BE2C (cell line): ENCODE measurements around the gene GAN.

Source experiments
- DNase-seq: peaks from one replicate; pipeline ENCODE4 v3.0.0-alpha.2; 2020
- H3K27me3 ChIP-seq: fragments of 250-450 bp; sonication (Bioruptor Pico); 2 replicates; pipeline ENCODE4 v1.5.1; 2020; ENCODE audit warnings: mild to moderate bottlenecking
- H3K36me3 ChIP-seq: fragments of 250-450 bp; sonication (Bioruptor Pico); 2 replicates; pipeline ENCODE4 v1.5.1; 2020; ENCODE audit warnings: mild to moderate bottlenecking
- H3K4me1 ChIP-seq: fragments of 250-450 bp; sonication (Bioruptor Pico); 2 replicates; pipeline ENCODE4 v1.5.1; 2020
- H3K4me3 ChIP-seq: 2 replicates; pipeline ENCODE4 v1.5.1; 2011; ENCODE audit warnings: low read depth, low read length
- H3K9me3 ChIP-seq: fragments of 250-450 bp; sonication (Bioruptor Pico); 2 replicates; pipeline ENCODE4 v1.5.1; 2020
- TF ChIP-seq, protein P1 (sequence below): IDR thresholded peaks from 2 replicates; pipeline ENCODE4 v1.5.1; 2012; ENCODE audit warnings: mild to moderate bottlenecking, low read depth, low read length

Gene GAN

DNA sequence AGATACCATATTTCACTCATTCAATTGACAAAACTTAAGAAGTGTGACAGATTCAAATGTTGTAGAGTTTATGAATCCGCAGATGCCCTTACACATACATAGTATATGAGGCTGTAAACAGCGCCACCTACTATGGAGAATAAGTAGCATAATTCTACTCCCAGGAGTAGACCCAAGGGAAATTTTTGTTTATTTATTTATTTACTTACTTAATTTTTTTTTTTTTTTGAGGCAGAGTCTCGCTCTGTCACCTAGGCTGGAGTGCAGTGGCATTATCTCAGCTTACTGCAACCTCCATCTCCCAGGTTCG, 35.5 kb downstream of the GAN start:
- no peaks in the 10 kb centered on the region for H3K9me3 ChIP-seq

DNA sequence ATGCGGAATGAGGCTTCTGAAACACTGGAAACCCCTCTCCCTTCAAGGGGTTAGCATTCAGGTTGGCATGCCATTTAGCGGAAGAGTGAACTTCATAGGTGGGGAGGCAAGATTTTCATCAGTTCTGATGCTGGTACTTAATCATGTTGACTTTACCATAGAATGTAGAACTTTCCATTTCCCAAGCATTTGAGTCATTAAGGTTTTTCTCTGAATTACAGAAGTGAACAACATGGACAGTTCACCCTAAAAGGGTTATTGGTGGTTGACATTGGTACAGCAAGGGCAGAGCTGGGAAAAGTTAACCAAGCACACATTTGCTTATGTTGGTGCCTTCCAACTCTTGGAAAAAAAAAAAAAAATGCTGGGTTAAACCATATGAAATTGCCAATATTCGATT, 39.1 kb downstream of the GAN start:
- Histone ChIP-seq H3K9me3 (no peaks in the 10 kb centered on the region), H3K27me3 (no peaks in the 10 kb centered on the region), H3K4me3 (no peak overlapping the region), H3K36me3 (peaks cover 13% of the 10 kb centered on the region), H3K4me1 (no peaks in the 10 kb centered on the region)
- TF ChIP-seq, protein P1, sequence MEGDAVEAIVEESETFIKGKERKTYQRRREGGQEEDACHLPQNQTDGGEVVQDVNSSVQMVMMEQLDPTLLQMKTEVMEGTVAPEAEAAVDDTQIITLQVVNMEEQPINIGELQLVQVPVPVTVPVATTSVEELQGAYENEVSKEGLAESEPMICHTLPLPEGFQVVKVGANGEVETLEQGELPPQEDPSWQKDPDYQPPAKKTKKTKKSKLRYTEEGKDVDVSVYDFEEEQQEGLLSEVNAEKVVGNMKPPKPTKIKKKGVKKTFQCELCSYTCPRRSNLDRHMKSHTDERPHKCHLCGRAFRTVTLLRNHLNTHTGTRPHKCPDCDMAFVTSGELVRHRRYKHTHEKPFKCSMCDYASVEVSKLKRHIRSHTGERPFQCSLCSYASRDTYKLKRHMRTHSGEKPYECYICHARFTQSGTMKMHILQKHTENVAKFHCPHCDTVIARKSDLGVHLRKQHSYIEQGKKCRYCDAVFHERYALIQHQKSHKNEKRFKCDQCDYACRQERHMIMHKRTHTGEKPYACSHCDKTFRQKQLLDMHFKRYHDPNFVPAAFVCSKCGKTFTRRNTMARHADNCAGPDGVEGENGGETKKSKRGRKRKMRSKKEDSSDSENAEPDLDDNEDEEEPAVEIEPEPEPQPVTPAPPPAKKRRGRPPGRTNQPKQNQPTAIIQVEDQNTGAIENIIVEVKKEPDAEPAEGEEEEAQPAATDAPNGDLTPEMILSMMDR, result no peak
- DNase-seq, result no peak

More for the DNA sequence above, 35.5 kb downstream of the GAN start:
- Histone ChIP-seq H3K36me3 (peaks cover 6% of the 10 kb centered on the region; the same call in 1 of the 2 replicates), H3K27me3 (no peaks in the 10 kb centered on the region), H3K4me3 (no peak overlapping the region), H3K4me1 (no peaks in the 10 kb centered on the region; the same call in 1 of the 2 replicates)
- no peak for DNase-seq
- TF ChIP-seq, protein P1, result 0 out of 2 replicates have a peak, but pooled peaks have one; percentile 12

DNA sequence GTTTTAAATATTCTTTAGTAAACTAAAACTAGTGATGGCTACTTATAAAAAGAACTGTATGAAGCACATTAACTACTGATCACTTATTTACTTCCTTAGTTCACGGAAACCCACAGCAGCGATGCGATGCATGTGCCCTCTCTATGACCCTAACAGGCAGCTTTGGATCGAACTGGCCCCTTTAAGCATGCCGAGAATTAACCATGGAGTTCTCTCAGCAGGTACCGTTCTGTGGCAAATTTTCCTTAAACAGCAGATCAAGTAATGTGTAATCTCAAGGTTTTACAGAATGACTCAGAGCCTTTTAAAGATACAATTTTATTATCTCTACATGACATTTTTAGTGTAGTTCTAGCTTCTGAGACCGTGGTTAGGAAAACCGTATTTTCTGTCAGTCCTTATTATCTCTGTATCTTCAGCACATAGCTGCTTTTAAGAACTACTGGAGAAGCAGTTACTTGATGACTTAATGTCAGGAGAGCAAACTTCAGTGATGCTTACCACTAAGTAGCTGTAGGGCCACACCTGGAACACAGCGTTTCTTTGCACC, 43.0 kb downstream of the GAN start:
- no peak for DNase-seq
- no peak overlapping the region for H3K4me3 ChIP-seq
- TF ChIP-seq, protein P1, result no peak
- H3K9me3 ChIP-seq, result no peaks in the 10 kb centered on the region
- no peaks in the 10 kb centered on the region for H3K4me1 ChIP-seq
- no peaks in the 10 kb centered on the region for H3K27me3 ChIP-seq
- H3K36me3 ChIP-seq, result peaks cover 17% of the 10 kb centered on the region

DNA sequence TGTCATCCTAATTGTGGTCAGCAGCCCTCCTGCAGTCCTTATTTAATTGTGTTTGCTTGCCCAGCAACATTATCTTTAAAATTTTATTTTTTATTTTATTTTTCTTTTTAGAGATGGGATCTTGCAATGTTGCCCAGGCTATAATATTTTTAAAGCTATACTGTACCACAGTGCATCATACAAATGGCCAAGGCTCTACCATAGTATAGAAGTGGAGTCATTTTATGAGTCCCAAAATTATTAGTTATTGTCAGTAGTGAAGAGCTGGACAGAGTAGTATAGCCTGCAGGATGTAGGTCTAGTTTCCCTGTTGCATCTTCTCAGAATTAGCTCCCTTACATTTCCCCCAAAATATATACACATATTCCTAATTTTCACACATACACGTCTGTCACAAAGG, 44.1 kb downstream of the GAN start:
- H3K27me3 ChIP-seq, result no peaks in the 10 kb centered on the region
- no peaks in the 10 kb centered on the region for H3K4me1 ChIP-seq
- H3K36me3 ChIP-seq, result peaks cover 17% of the 10 kb centered on the region
- TF ChIP-seq, protein P1, result no peak
- DNase-seq, result no peak
- no peaks in the 10 kb centered on the region for H3K9me3 ChIP-seq
- no peak overlapping the region for H3K4me3 ChIP-seq

DNA sequence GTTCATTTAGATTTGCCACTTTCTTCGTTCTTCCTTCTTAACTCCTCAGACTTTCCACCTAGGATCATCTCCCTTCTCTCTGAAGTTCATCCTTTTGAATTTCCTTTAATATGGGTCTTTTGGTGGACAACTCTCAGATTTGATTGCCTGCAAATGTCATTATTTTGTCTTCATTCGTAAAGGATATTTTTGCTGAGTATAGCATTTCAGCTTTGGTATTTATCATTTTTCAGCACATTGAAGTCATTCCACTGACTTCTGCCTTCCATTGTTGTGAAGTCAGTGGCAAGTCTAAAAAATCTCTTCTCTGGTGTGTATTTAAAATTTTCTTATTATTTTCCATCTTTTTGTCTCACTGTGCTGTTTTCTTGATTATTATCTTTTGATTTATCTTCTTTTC, 45.4 kb downstream of the GAN start:
- Histone ChIP-seq H3K4me3 (no peak overlapping the region), H3K36me3 (peaks cover 17% of the 10 kb centered on the region), H3K27me3 (no peaks in the 10 kb centered on the region), H3K4me1 (no peaks in the 10 kb centered on the region), H3K9me3 (no peaks in the 10 kb centered on the region)
- TF ChIP-seq, protein P1, result no peak
- DNase-seq, result no peak

DNA sequence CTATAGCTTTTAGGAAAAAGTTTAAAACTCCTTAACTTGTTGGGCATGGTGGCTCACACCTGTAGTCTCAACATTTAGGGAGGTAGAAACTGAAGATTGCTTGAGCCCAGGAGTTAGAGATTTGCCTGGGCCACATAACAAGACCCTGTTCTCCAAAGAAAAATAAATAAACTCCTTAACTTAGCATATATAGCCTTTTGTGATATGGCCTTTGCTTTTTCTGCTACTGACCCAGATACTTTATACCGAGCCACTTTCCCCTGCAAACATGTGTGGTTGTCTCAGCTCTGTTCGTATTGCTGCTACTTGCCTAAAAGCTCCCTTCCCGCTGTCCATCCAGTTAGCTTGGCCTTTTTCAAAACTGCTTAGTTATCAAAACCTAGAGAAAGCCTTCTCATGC, 51.0 kb downstream of the GAN start:
- no peaks in the 10 kb centered on the region for H3K4me1 ChIP-seq
- H3K9me3 ChIP-seq, result no peaks in the 10 kb centered on the region
- H3K27me3 ChIP-seq, result no peaks in the 10 kb centered on the region
- peaks cover 41% of the 10 kb centered on the region for H3K36me3 ChIP-seq
- TF ChIP-seq, protein P1, result no peak
- DNase-seq, result no peak
- H3K4me3 ChIP-seq, result no peak overlapping the region
